ENCODE measurements around the gene FN1. TPM values are rescaled to one million over a fixed set of nuclear protein-coding genes. Genes with fewer than 3 reads are reported as not detected.

FN1 gene
- total RNA-seq, 4 donors from 2014 or later, result 89.1 to 312 (median 156) TPM

GRCh38 chr2:215397632-215398341 lies 38.1 kb downstream of the FN1 start:
- 56 to 65% methylated on average over 9 of the region's 9 CpGs for WGBS, 2 donors
- no peaks in the 10 kb centered on the region for H3K9me3 ChIP-seq
- H3K27me3 ChIP-seq, result no peaks in the 10 kb centered on the region
- H3K27ac ChIP-seq, result no peak overlapping the region
- no peak overlapping the region for H3K4me3 ChIP-seq (replicated peaks in 1 of 3)
- H3K4me1 ChIP-seq, result no peaks in the 10 kb centered on the region
- intact Hi-C loops (cut with DNase I), result no loop called here
- no peak for DNase-seq
- TF ChIP-seq CTCF (IDR thresholded peaks at IDR 0.05), result no peak
- TF ChIP-seq POLR2A (IDR thresholded peaks at IDR 0.05), result no peak
- H3K36me3 ChIP-seq, result no peaks in the 10 kb centered on the region

- Histone ChIP-seq H3K36me3 (no peaks in the 10 kb centered on the region), H3K9me3 (no peaks in the 10 kb centered on the region), H3K27ac (no peak overlapping the region), H3K4me1 (no peaks in the 10 kb centered on the region), H3K27me3 (no peaks in the 10 kb centered on the region), H3K4me3 (replicated peaks in 1 of 3) (no peak overlapping the region)
- DNase-seq, result no peak
- TF ChIP-seq POLR2A (IDR thresholded peaks at IDR 0.05), result no peak
- TF ChIP-seq CTCF (IDR thresholded peaks at IDR 0.05), result no peak
- WGBS, 2 donors, result 61 to 77% methylated on average over 2 of the region's 2 CpGs
- intact Hi-C loops (cut with DNase I), result no loop called here
Observed at GRCh38 chr2:215396595-215397313, 39.1 kb downstream of the FN1 start.

GRCh38 chr2:215395687-215396460 lies 40.0 kb downstream of the FN1 start:
- 73 to 74% methylated on average over 5 of the region's 5 CpGs for WGBS, 2 donors

GRCh38 chr2:215394102-215394805 lies 41.6 kb downstream of the FN1 start:
- DNase-seq, result no peak
- TF ChIP-seq POLR2A (IDR thresholded peaks at IDR 0.05) (no peak), CTCF (IDR thresholded peaks at IDR 0.05) (no peak)
- H3K4me1 ChIP-seq, result no peaks in the 10 kb centered on the region
- H3K36me3 ChIP-seq, result no peaks in the 10 kb centered on the region
- no peaks in the 10 kb centered on the region for H3K27me3 ChIP-seq
- no peak overlapping the region for H3K27ac ChIP-seq
- H3K9me3 ChIP-seq, result no peaks in the 10 kb centered on the region
- WGBS, 2 donors, result 70 to 77% methylated on average over 7 of the region's 7 CpGs
- intact Hi-C loops (cut with DNase I), result no loop called here
- no peak overlapping the region for H3K4me3 ChIP-seq (replicated peaks in 1 of 3)

More at GRCh38 chr2:215395687-215396460, 40.0 kb downstream of the FN1 start:
- no peak for DNase-seq
- no peaks in the 10 kb centered on the region for H3K36me3 ChIP-seq
- intact Hi-C loops (cut with DNase I), result no loop called here
- no peak overlapping the region for H3K4me3 ChIP-seq (replicated peaks in 1 of 3)
- TF ChIP-seq POLR2A (IDR thresholded peaks at IDR 0.05) (no peak), CTCF (IDR thresholded peaks at IDR 0.05) (no peak)
- H3K9me3 ChIP-seq, result no peaks in the 10 kb centered on the region
- H3K27me3 ChIP-seq, result no peaks in the 10 kb centered on the region
- no peak overlapping the region for H3K27ac ChIP-seq
- H3K4me1 ChIP-seq, result no peaks in the 10 kb centered on the region

Measured in thyroid gland (tissue), 4 donors.